HCT116 (cell line): ENCODE data around the gene TBRG4. TPM values are rescaled to one million over a fixed set of nuclear protein-coding genes. Genes with fewer than 3 reads are reported as not detected.

Experiments used
- ATAC-seq: fragments of 200-7000 bp; cut with Tn5 transposase; 2 replicates; pipeline ENCODE4 v1.9.1; 2020; ENCODE audit warnings: mild to moderate bottlenecking, moderate library complexity
- BruUV-seq: library from RNA; stranded (reverse); fragments of 400-500 nt; replicated peaks from 2 replicates; lab custom pipeline; 2021; lab: Mats Ljungman, UMichigan
- CTCF ChIA-PET: fragments of 300-600 bp; sonication (Branson Sonifier 250); formaldehyde crosslinking; loops from one replicate; lab custom pipeline; 2021; ENCODE audit warnings: antibody characterized with exemption; lab: Charles Lee
- POLR2A ChIA-PET: fragments of 300-600, 350-600 bp; sonication (Branson Sonifier 250); formaldehyde crosslinking; loops from one replicate; lab custom pipeline; 2021; ENCODE audit warnings: antibody characterized with exemption; lab: Charles Lee
- RAD21 ChIA-PET, 2 experiments: fragments of 300-600 bp; sonication (Branson Sonifier 250); formaldehyde crosslinking; loops; one replicate each; lab custom pipeline; 2023; ENCODE audit warnings: low total read pairs in 2 of 2; ENCODE audit not compliant: uncharacterized antibody in 2 of 2, unreplicated experiment in 2 of 2, low non-redundant PET in 1 of 2; lab: Charles Lee
- DNase-seq: peaks from one replicate; pipeline ENCODE4 v3.0.0-alpha.2; 2010; ENCODE audit warnings: low read depth, low spot score
- H2AFZ ChIP-seq: fragments of 200-600 bp; shearing (Covaris generic), sonication (generic); 2 replicates; pipeline ENCODE4 v1.6.1; 2017; ENCODE audit warnings: low read depth, mixed run types, mixed read lengths, antibody characterized with exemption, low read length; ENCODE audit not compliant: poor library complexity, severe bottlenecking
- H3K27ac ChIP-seq: 2 replicates; pipeline ENCODE4 v1.5.1; 2012; ENCODE audit warnings: low read depth, low read length
- H3K27me3 ChIP-seq: fragments of 200-600 bp; sonication (generic); 2 replicates; pipeline ENCODE4 v1.6.1; 2016; ENCODE audit warnings: mixed run types, low read length, mixed read lengths; ENCODE audit not compliant: insufficient read depth
- H3K36me3 ChIP-seq, 2 experiments: fragments of 200-500 bp in 1 of 2; fragments of 200-600 bp in 1 of 2; sonication (Bioruptor generic) in 1 of 2; sonication (generic) in 1 of 2; 2 replicates each; pipeline versions ENCODE4 v1.5.1 to v1.6.1; 2014 to 2016; ENCODE audit warnings: low read length in 2 of 2, inconsistent platforms in 1 of 2, mixed read lengths in 1 of 2, mixed run types in 1 of 2; ENCODE audit not compliant: insufficient read depth in 2 of 2, control insufficient read depth in 1 of 2
- H3K4me1 ChIP-seq, 2 experiments: fragments of 200-600 bp in 1 of 2; sonication (generic) in 1 of 2; 2 replicates each; pipeline versions ENCODE4 v1.5.1 to v1.6.1; 2012 to 2017; ENCODE audit warnings: low read length in 2 of 2, inconsistent platforms in 1 of 2, mild to moderate bottlenecking in 1 of 2, mixed read lengths in 1 of 2, mixed run types in 1 of 2, moderate library complexity in 1 of 2; ENCODE audit not compliant: insufficient read depth in 2 of 2, control insufficient read depth in 1 of 2
- H3K4me2 ChIP-seq: fragments of 200-600 bp; sonication (generic); 2 replicates; pipeline ENCODE4 v1.6.1; 2017; ENCODE audit warnings: mixed run types, low read length, mixed read lengths
- H3K4me3 ChIP-seq, 2 experiments: fragments of 200-600 bp in 1 of 2; sonication (generic) in 1 of 2; replicated peaks in 1 of 2; 2 replicates each; pipeline ENCODE4 v1.5.1; 2011 to 2016; ENCODE audit warnings: low read length in 2 of 2, control low read depth in 1 of 2, low read depth in 1 of 2, mild to moderate bottlenecking in 1 of 2, mixed read lengths in 1 of 2, mixed run types in 1 of 2
- H3K79me2 ChIP-seq: fragments of 200-600 bp; sonication (generic); 2 replicates; pipeline ENCODE4 v1.6.1; 2017; ENCODE audit warnings: mild to moderate bottlenecking, mixed run types, low read length, moderate library complexity, mixed read lengths; ENCODE audit not compliant: insufficient read depth
- H3K9ac ChIP-seq: fragments of 200-600 bp; sonication (generic); 2 replicates; pipeline ENCODE4 v1.6.1; 2016; ENCODE audit warnings: low read length, mixed read lengths
- H3K9me2 ChIP-seq: fragments of 200-600 bp; sonication (generic), shearing (Covaris generic); 2 replicates; pipeline ENCODE4 v1.6.1; 2017; ENCODE audit warnings: mixed run types, mild to moderate bottlenecking, moderate library complexity; ENCODE audit not compliant: insufficient read depth
- H3K9me3 ChIP-seq, 2 experiments: fragments of 200-500 bp in 1 of 2; fragments of 200-600 bp in 1 of 2; sonication (Bioruptor generic) in 1 of 2; sonication (generic) in 1 of 2; 2 replicates each; pipeline ENCODE4 v1.6.1; 2014 to 2017; ENCODE audit warnings: low read length in 2 of 2, mixed read lengths in 2 of 2, inconsistent platforms in 1 of 2, low read depth in 1 of 2, mild to moderate bottlenecking in 1 of 2, mixed run types in 1 of 2, moderate library complexity in 1 of 2; ENCODE audit not compliant: control insufficient read depth in 1 of 2, insufficient read depth in 1 of 2
- H4K20me1 ChIP-seq: fragments of 200-600 bp; sonication (generic), shearing (Covaris generic); 2 replicates; pipeline ENCODE4 v1.6.1; 2017; ENCODE audit warnings: mixed run types, mild to moderate bottlenecking, moderate library complexity; ENCODE audit not compliant: insufficient read depth
- CBX3 ChIP-seq: IDR thresholded peaks from 2 replicates; pipeline ENCODE4 v1.6.1; 2012; ENCODE audit warnings: low read depth
- CTCF ChIP-seq, 3 experiments: fragments of 200-600 bp in 1 of 3; sonication (generic) in 1 of 3; IDR thresholded peaks in 2 of 3; conservative IDR thresholded peaks in 1 of 3; 2 replicates each; pipeline ENCODE4 v1.5.1; 2012 to 2017; ENCODE audit warnings: low read depth in 2 of 3, low read length in 2 of 3, antibody characterized with exemption in 1 of 3, borderline replicate concordance in 1 of 3, control low read depth in 1 of 3, mild to moderate bottlenecking in 1 of 3, mixed read lengths in 1 of 3, mixed run types in 1 of 3, moderate library complexity in 1 of 3; ENCODE audit not compliant: insufficient read depth in 1 of 3
- EZH2phosphoT487 ChIP-seq: fragments of 200-600 bp; IDR thresholded peaks from 2 replicates; pipeline ENCODE4 v1.6.1; 2018; ENCODE audit warnings: antibody characterized with exemption, borderline replicate concordance
- JUND ChIP-seq: IDR thresholded peaks from 2 replicates; pipeline ENCODE4 v1.6.1; 2012
- MAX ChIP-seq: IDR thresholded peaks from 2 replicates; pipeline ENCODE4 v1.6.1; 2012
- RAD21 ChIP-seq: IDR thresholded peaks from 2 replicates; pipeline ENCODE4 v1.6.1; 2012; ENCODE audit warnings: low read depth, mild to moderate bottlenecking
- SP1 ChIP-seq: IDR thresholded peaks from 2 replicates; pipeline ENCODE4 v1.6.1; 2012; ENCODE audit warnings: low read depth
- YY1 ChIP-seq: IDR thresholded peaks from 2 replicates; pipeline ENCODE4 v1.6.1; 2011; ENCODE audit warnings: low read length, low read depth, moderate library complexity, mild to moderate bottlenecking; ENCODE audit not compliant: insufficient replicate concordance; ENCODE audit errors: extremely low read depth
- intact Hi-C: fragments of 100-400 bp; cut with micrococcal nuclease; formaldehyde crosslinking; loops from 2 replicates; pipeline ENCODE4 v1.10.0; 2022
- total RNA-seq: library from RNA; stranded (reverse); gene quantifications from one replicate; pipeline ENCODE4 v1.2.1, GENCODE V29; 2021; ENCODE audit not compliant: unreplicated experiment

TBRG4 gene
- total RNA-seq, 1 experiment from 2014 or later = 136 TPM

GRCh38 chr7:45080265-45080957, 31.1 kb downstream of the TBRG4 start (continued):
- TF ChIP-seq EZH2phosphoT487 (no peak), MAX (no peak), CBX3 (no peak), SP1 (no peak), YY1 (no peak)

GRCh38 chr7:45078125-45078681, 33.3 kb downstream of the TBRG4 start:
- Histone ChIP-seq H3K36me3 (no peaks in the 10 kb centered on the region), H3K9me2 (no peaks in the 10 kb centered on the region), H3K9ac (no peak overlapping the region)
- no peak for DNase-seq
- TF ChIP-seq JUND (no peak), RAD21 (0 out of 2 replicates have a peak, but pooled peaks have one; percentile 15), CTCF (IDR thresholded peaks at IDR 0.05 in 2 of 3, conservative IDR thresholded peaks at IDR 0.05 in 1 of 3; ENCODE audit: borderline replicate concordance in 1 of 3, insufficient read depth in 1 of 3, low read depth in 2 of 3, low read length in 2 of 3) (peak in 1 of 3 experiments; percentile 35; a peak in 1 of 6 replicates)
- TF ChIP-seq, all 23 proteins: peak for 2
- H4K20me1 ChIP-seq = no peaks in the 10 kb centered on the region
- no peak for ATAC-seq
- H3K27ac ChIP-seq = no peak overlapping the region
- intact Hi-C loops = no loop called here
- no peaks in the 10 kb centered on the region for H3K79me2 ChIP-seq
- H3K27me3 ChIP-seq = no peaks in the 10 kb centered on the region
- no peak overlapping the region for H3K4me2 ChIP-seq
- no peaks in the 10 kb centered on the region for H3K9me3 ChIP-seq
- no peak overlapping the region for H2AFZ ChIP-seq
- no TSS peak for BruUV-seq
- no peak overlapping the region for H3K4me3 ChIP-seq
- ChIA-PET RAD21 (no interaction called here), CTCF (no interaction called here), POLR2A (no interaction called here)
- H3K4me1 ChIP-seq = peaks cover 5 to 6% of the 10 kb centered on the region in 2 experiments; a peak in 3 of 4 replicates
